ENCODE results near the gene CD151.

Gene CD151

DNA sequence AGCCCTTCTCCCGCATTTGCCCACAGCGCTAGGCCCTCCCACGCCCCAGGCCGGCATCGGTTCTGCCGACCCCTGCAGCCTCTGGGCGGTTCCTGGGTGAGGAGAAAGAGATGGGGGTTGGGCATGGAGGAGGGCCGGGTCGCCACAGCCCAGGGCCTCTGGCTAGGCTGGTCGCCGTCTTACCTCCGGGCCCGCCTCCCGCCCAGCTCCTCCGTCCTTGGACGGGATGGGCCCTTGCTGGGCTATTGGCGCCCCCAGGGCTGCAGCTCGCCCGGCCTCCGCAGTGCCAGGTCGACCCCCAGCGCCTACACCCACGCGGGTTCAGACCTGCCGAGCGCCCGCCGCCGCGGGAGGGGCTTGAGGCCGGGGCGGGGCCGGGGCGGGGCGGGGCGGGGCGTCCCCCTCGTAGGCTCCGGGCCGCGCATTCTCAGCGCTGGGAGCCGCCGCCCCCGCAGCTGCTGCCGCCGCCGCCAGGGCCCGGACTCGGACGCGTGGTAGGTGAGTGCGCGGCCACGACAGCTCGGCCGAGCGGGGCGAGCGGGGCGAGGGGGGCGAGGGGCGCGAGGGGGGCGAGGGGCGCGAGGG is at the start of gene CD151:
TSS of gene CD151 (plus strand) at position 424 of the 585 bp plus-strand sequence. CDS start 3,118 bp downstream, outside the sequence.
- Histone ChIP-seq H3K9ac (ENCODE audit: low read length) (peak within 1 kb of the TSS; percentile 61), H3K27me3 (ENCODE audit: control insufficient read depth in 1 of 2, insufficient read depth in 2 of 2, low read length in 2 of 2) (peaks cover 16 to 49% of the 10 kb centered on the region in 2 donors)

DNA sequence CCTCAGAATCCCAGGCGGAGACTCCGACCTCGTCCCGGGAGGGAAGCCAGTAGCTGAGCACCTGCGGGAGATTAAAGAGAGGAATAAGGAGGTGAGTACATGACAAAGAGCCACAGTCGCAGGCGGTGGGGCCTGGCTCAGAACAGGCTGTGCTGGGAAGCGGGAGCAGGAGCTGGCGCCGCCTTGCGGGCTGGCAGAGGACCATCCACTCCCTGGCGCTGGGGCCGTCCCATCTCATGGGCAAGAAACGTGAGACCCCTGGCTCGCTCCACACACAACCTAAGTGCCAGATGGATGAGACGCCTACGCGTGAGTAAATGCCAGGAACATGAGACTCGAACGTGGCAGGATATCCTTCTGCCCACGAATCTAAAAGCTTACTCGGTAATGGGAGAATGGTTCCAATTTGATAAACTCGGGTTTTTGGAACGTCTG is 49.2 kb upstream of the CD151 start:
- Histone ChIP-seq H3K9me3 (ENCODE audit: low read length) (no peaks in the 10 kb centered on the region), H3K27me3 (ENCODE audit: control insufficient read depth in 1 of 2, insufficient read depth in 2 of 2, low read length in 2 of 2) (peaks cover 0 to 6% of the 10 kb centered on the region in 2 donors), H3K4me3 (ENCODE audit: low read depth in 1 of 2, low read length in 2 of 2) (no peak overlapping the region), H3K27ac (ENCODE audit: low read depth, low read length) (no peak overlapping the region), H3K36me3 (ENCODE audit: insufficient read depth, low read length) (no peaks in the 10 kb centered on the region), H3K9ac (ENCODE audit: low read length) (no peak overlapping the region), H3K4me1 (ENCODE audit: insufficient read depth, low read length) (peaks cover 13% of the 10 kb centered on the region)

More for the DNA sequence above, at the start of gene CD151:
- Histone ChIP-seq H3K36me3 (ENCODE audit: insufficient read depth, low read length) (peaks cover 14% of the 10 kb centered on the region), H3K4me1 (ENCODE audit: insufficient read depth, low read length) (peaks cover 36% of the 10 kb centered on the region), H3K9me3 (ENCODE audit: low read length) (no peaks in the 10 kb centered on the region), H3K27ac (ENCODE audit: low read depth, low read length) (peak within 1 kb of the TSS; percentile 93), H3K4me3 (ENCODE audit: low read depth in 1 of 2, low read length in 2 of 2) (peak within 1 kb of the TSS; percentile 56 to 89)

DNA sequence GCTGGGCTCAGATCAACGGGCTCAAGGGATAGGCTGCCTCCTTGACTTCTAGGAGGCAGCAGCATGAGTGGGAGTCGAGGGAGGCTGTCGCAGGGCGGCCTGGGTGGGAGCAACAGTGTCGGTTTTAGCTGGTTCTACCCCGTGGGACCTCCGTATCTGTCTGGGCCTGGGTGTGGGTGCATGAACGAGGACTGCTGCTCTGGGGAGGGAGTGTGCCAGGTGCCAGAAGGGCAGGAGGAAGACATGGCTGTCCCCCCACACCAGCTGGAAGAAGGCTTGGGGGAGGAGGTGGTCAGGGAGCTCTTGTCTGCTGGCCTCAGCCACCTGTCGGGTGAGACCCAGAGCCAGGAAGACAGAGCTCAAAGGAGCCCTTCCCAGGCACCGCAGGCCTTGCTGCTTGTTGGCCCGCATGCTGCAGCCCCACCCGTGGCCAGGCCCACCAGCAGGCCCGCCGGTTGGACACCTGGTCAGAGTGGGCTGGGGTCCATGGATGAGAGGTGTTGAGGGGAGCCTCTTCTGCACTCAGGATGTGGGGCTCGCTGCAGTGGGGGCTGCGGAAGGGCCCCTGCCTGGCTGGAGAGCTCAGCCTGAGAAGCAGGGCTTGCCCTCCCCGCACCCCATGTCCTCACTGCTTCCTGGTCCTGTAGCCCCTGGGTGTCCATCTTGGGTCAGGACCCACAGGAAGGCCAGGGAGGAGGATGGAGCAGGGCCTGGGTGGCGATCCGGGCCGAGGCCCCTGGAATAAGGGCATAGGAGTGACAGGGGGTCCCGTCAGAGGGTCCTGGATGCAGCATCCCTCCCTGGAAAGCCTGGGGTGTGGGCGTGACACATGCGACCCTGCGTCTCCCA is 46.3 kb upstream of the CD151 start:
- Histone ChIP-seq H3K9me3 (ENCODE audit: low read length) (no peaks in the 10 kb centered on the region), H3K9ac (ENCODE audit: low read length) (no peak overlapping the region), H3K4me3 (ENCODE audit: low read depth in 1 of 2, low read length in 2 of 2) (no peak overlapping the region), H3K36me3 (ENCODE audit: insufficient read depth, low read length) (no peaks in the 10 kb centered on the region), H3K27ac (ENCODE audit: low read depth, low read length) (no peak overlapping the region), H3K27me3 (ENCODE audit: control insufficient read depth in 1 of 2, insufficient read depth in 2 of 2, low read length in 2 of 2) (peaks cover 0 to 23% of the 10 kb centered on the region in 2 donors), H3K4me1 (ENCODE audit: insufficient read depth, low read length) (peaks cover 13% of the 10 kb centered on the region)

DNA sequence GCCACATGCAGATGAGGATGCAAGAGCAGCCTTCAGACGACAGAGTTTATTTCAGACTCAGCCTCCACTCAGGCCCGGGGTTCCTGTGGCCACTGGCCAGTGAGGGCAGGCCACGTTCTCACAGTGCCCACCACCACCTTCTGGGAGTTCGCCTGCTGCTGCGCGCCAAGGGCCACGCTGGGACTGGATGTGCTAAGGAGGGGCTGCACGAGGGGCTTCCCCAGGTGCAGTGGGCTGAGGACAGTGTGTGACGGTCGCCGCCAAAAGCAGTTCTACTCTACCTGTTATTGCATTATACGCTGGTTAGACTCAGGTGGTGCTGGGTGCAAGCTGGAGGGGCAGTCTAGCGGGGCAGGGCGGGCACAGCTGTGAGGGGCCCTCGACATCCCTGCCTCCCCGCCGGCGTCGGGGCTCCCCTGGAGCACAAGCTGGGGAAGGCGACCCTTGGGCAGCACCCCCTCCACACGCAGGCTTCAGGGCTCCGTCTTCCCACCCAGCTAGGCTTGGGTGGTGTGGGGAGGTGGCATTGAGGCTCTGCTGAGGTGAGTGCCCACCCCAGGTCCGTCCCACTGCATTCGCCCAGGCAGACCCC is 45.6 kb upstream of the CD151 start:
- no peak overlapping the region for H3K9ac ChIP-seq (ENCODE audit: low read length)
- H3K27me3 ChIP-seq (ENCODE audit: control insufficient read depth in 1 of 2, insufficient read depth in 2 of 2, low read length in 2 of 2), result peaks cover 0 to 23% of the 10 kb centered on the region in 2 donors
- no peaks in the 10 kb centered on the region for H3K9me3 ChIP-seq (ENCODE audit: low read length)
- H3K27ac ChIP-seq (ENCODE audit: low read depth, low read length), result no peak overlapping the region
- peaks cover 13% of the 10 kb centered on the region for H3K4me1 ChIP-seq (ENCODE audit: insufficient read depth, low read length)
- no peak overlapping the region for H3K4me3 ChIP-seq (ENCODE audit: low read depth in 1 of 2, low read length in 2 of 2)
- H3K36me3 ChIP-seq (ENCODE audit: insufficient read depth, low read length), result no peaks in the 10 kb centered on the region

DNA sequence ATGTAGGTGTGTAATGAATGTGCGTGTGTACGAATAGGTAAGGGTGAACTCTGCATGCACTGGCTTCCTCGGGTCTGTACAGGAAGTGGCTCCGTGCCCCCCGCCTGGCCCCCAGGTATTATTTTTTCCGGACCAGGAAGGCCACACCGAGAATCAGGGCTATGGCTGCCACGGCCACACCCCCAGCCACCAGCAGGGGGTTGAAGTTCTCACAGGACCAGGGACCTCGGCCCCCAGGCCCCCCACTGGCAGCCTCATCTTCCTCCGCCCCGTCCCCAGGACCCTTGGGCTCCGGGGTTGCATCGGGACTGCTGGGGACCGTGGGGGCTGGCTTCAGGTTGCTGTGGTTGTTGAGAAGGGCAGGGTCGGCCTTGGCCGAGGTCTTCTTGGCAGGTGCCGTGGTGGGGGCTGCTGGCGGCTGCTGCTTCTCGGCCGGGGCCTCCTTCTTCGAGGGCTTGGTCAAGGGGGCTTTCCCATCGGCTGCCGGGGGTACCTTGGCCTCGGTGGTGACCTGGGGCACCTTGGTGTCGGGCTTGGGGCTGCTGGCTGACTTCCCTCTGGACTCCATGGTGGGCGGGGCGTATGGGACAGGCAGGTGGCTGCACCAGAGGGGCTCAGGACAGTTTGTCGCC is 44.6 kb upstream of the CD151 start:
- no peak overlapping the region for H3K9ac ChIP-seq (ENCODE audit: low read length)
- H3K27ac ChIP-seq (ENCODE audit: low read depth, low read length), result no peak overlapping the region
- no peak overlapping the region for H3K4me3 ChIP-seq (ENCODE audit: low read depth in 1 of 2, low read length in 2 of 2)

DNA sequence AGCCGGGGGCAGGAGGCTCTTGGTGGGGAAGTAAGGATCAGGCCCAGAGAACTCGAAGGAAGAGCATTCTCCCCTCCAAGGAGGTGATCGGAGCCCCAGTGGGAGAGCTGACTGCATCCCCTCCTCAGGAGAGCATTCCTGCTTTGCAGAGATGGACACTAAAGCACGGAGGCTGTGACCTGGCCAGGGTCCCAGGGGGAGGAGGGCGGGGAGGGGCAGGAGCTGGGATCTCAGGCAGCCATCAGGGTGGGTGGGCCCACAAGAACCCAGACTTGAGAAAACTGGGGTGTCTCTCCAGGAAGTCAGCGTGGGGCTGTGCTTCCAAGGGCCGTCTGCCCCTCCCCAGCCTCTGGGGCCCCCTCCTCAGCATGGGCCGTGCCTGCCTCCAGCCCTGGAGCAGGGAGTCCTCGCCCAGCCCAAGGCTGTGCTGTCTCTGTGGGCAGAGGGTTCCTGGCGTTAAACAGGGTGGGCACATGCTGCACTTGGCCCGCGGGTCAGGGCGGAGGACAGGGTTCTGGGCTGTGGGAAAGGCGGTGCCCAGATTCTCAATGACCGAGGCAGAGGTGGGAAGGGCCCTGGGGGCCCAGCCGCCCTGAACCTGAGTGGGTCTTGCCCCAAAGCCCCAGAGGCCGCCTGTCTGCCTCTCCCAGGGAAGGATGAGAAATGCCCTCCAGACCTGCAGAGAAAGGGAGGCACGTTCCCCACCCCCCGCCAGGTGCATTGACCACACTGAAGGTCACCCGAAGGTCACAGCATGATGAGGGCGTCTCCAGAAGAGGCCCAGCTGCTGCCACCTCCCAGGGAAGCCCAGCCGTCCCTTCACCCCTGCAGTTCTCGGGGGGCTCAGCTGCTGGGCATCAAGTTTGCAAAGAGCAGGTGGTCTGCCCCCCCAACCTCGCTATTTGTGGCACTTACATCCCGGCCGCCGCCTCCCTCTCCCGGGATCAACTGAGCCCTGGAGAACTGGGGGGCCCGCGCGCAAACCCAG is 43.5 kb upstream of the CD151 start:
- H3K27ac ChIP-seq (ENCODE audit: low read depth, low read length), result no peak overlapping the region
- no peaks in the 10 kb centered on the region for H3K4me1 ChIP-seq (ENCODE audit: insufficient read depth, low read length)
- H3K4me3 ChIP-seq (ENCODE audit: low read depth in 1 of 2, low read length in 2 of 2), result no peak overlapping the region
- H3K36me3 ChIP-seq (ENCODE audit: insufficient read depth, low read length), result no peaks in the 10 kb centered on the region
- H3K9ac ChIP-seq (ENCODE audit: low read length), result no peak overlapping the region
- H3K27me3 ChIP-seq (ENCODE audit: control insufficient read depth in 1 of 2, insufficient read depth in 2 of 2, low read length in 2 of 2), result peaks cover 0 to 23% of the 10 kb centered on the region in 2 donors
- H3K9me3 ChIP-seq (ENCODE audit: low read length), result no peaks in the 10 kb centered on the region

More for the DNA sequence above, 44.6 kb upstream of the CD151 start:
- peaks cover 0 to 23% of the 10 kb centered on the region in 2 donors for H3K27me3 ChIP-seq (ENCODE audit: control insufficient read depth in 1 of 2, insufficient read depth in 2 of 2, low read length in 2 of 2)
- no peaks in the 10 kb centered on the region for H3K9me3 ChIP-seq (ENCODE audit: low read length)
- H3K36me3 ChIP-seq (ENCODE audit: insufficient read depth, low read length), result no peaks in the 10 kb centered on the region
- H3K4me1 ChIP-seq (ENCODE audit: insufficient read depth, low read length), result peaks cover 9% of the 10 kb centered on the region

DNA sequence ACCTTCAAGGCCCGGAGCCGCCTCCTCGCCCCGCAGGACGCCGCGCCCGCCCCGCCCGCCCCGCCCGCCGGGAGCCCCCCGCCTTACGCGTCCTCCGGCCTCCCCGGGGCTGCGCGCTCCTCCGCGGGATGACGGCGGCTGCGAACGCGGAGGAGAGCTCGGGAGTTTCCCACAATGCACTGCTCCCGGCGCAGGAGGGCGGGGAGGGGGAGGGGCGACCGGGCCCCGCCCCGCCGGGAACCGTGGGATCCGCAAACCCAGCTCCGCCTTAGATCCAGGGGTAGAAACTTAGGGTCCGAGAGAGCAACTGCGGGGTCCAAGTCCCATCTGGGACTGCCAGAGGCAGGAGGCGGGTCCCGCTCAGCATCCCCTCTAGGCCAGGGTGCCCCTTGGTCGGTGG is 42.8 kb upstream of the CD151 start, which contains the start of gene CEND1:
TSS of gene CEND1 (minus strand) at position 148 of the 400 bp plus-strand sequence. CDS start 1,514 bp downstream, outside the sequence.
- no peak within 1 kb of the TSS for H3K27ac ChIP-seq (ENCODE audit: low read depth, low read length)
- H3K4me3 ChIP-seq (ENCODE audit: low read depth in 1 of 2, low read length in 2 of 2), result no peak within 1 kb of the TSS
- H3K9me3 ChIP-seq (ENCODE audit: low read length), result no peaks in the 10 kb centered on the region
- no peaks in the 10 kb centered on the region for H3K4me1 ChIP-seq (ENCODE audit: insufficient read depth, low read length)
- H3K36me3 ChIP-seq (ENCODE audit: insufficient read depth, low read length), result no peaks in the 10 kb centered on the region
- H3K9ac ChIP-seq (ENCODE audit: low read length), result no peak within 1 kb of the TSS
- H3K27me3 ChIP-seq (ENCODE audit: control insufficient read depth in 1 of 2, insufficient read depth in 2 of 2, low read length in 2 of 2), result peaks cover 0 to 23% of the 10 kb centered on the region in 2 donors

DNA sequence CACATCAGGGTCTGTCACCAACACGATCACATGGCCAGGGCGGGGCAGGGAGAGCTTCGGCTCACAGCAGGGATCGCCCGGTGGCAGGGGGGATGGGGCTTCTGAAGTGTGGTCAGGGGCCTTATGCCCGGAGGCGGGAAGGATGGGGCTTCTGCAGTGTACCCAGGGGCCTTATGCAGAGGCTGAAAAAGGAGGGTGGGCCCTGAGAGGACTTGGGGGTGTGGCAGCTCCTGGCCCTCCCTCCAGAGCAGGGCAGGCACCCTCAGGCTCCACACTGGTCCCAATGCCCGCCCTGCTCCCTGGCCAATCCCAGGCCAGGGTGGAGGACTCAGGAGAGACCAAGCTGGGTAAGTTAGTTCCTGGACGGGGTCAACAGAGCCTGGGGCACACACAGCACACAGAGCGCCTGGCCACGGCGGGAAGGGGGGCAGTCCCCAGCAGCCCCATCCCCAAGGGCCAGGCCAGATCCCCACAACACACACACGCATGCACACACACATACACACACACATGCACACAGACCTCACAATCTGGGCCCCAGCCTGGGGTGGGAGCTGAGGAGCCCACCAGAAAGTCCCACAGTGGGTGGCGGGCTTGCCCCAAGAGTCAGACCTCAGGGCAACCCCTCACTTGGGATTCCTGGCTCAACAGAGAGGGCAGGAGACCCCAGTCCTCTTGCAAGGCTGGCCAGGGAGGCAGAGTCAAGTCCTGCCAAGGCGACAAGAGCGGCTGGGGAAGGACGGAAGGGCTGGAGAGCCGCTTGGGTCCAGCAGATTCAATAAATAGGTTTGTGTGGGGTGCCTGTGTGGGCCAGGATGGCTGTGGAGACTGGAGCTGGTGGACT is 41.8 kb upstream of the CD151 start:
- H3K9me3 ChIP-seq (ENCODE audit: low read length), result no peaks in the 10 kb centered on the region
- H3K4me1 ChIP-seq (ENCODE audit: insufficient read depth, low read length), result no peaks in the 10 kb centered on the region
- no peaks in the 10 kb centered on the region for H3K36me3 ChIP-seq (ENCODE audit: insufficient read depth, low read length)
- no peak overlapping the region for H3K9ac ChIP-seq (ENCODE audit: low read length)
- no peak overlapping the region for H3K27ac ChIP-seq (ENCODE audit: low read depth, low read length)
- peaks cover 0 to 23% of the 10 kb centered on the region in 2 donors for H3K27me3 ChIP-seq (ENCODE audit: control insufficient read depth in 1 of 2, insufficient read depth in 2 of 2, low read length in 2 of 2)
- no peak overlapping the region for H3K4me3 ChIP-seq (ENCODE audit: low read depth in 1 of 2, low read length in 2 of 2)

DNA sequence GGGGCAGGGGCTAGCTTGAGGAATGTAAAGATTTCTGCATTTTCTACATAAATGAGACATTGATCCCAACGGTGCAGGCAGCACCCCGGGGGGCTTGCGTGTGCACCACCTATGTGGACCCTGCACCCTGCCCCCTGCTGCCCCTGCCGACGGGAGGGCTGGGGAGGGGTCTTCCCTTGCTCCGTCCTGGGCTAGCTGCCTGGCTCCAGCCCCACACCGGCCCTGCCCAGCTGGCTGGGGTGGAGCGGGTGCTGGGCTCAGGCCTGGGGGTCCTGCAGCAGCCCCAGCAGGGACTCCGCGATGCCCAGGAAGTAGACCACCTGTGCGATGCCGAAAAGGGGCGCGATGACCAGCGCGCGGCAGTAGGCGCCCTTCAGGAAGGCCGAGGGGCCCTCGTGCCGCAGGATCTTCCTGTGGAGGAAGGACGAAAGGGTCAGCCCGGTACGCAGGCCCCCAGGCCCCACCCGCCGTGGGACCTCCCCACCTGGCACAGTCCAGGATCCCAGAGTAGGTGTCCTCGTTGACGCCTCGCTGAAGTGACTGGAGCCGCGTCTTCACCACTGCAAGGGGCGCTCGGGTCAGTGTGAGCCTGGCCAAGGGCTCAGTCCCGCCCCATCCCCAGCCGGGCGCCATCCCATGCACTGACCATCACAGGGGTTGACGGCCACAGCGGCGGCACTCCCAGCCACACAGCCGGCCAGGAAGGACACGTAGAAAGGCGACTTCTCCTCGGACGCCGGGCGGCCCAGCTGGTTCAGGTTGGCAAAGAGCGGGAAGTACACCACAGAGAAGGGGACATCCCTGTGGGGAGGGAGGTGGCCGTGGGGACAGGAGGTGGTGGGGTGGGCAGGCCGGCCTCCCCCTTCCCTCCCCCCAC is 40.9 kb upstream of the CD151 start:
- Histone ChIP-seq H3K4me1 (ENCODE audit: insufficient read depth, low read length) (peaks cover 7% of the 10 kb centered on the region), H3K36me3 (ENCODE audit: insufficient read depth, low read length) (no peaks in the 10 kb centered on the region), H3K27me3 (ENCODE audit: control insufficient read depth in 1 of 2, insufficient read depth in 2 of 2, low read length in 2 of 2) (peaks cover 0 to 23% of the 10 kb centered on the region in 2 donors)

More for the DNA sequence above, 40.9 kb upstream of the CD151 start:
- Histone ChIP-seq H3K4me3 (ENCODE audit: low read depth in 1 of 2, low read length in 2 of 2) (no peak overlapping the region), H3K9ac (ENCODE audit: low read length) (no peak overlapping the region), H3K9me3 (ENCODE audit: low read length) (no peaks in the 10 kb centered on the region), H3K27ac (ENCODE audit: low read depth, low read length) (no peak overlapping the region)

Measured in muscle layer of colon (tissue), 2 donors.